Lower leg skin (tissue), 3 donors: Measurements from ENCODE around the gene SLC4A5.

Experiments
- POLR2A ChIP-seq, 2 donors: fragments of 450-650 bp; IDR thresholded peaks; one replicate each; pipeline ENCODE4 v1.6.1; 2016 to 2017; ENCODE audit warnings: antibody characterized with exemption in 2 of 2, mild to moderate bottlenecking in 1 of 2, moderate library complexity in 1 of 2
- TF ChIP-seq, protein P1 (sequence below), 3 donors: fragments of 450-650 bp; IDR thresholded peaks; one replicate each; pipeline ENCODE4 v1.5.1; 2016; ENCODE audit warnings: antibody characterized with exemption in 3 of 3, mild to moderate bottlenecking in 3 of 3, moderate library complexity in 2 of 3

GRCh38 chr2:74304332-74305148, 38.7 kb downstream of the SLC4A5 start:
- TF ChIP-seq, protein P1, sequence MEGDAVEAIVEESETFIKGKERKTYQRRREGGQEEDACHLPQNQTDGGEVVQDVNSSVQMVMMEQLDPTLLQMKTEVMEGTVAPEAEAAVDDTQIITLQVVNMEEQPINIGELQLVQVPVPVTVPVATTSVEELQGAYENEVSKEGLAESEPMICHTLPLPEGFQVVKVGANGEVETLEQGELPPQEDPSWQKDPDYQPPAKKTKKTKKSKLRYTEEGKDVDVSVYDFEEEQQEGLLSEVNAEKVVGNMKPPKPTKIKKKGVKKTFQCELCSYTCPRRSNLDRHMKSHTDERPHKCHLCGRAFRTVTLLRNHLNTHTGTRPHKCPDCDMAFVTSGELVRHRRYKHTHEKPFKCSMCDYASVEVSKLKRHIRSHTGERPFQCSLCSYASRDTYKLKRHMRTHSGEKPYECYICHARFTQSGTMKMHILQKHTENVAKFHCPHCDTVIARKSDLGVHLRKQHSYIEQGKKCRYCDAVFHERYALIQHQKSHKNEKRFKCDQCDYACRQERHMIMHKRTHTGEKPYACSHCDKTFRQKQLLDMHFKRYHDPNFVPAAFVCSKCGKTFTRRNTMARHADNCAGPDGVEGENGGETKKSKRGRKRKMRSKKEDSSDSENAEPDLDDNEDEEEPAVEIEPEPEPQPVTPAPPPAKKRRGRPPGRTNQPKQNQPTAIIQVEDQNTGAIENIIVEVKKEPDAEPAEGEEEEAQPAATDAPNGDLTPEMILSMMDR (IDR thresholded peaks at IDR 0.05) = no peak
- no peak for TF ChIP-seq POLR2A (IDR thresholded peaks at IDR 0.05)
